NCI-H774 (cell line): Measurements from ENCODE around the gene KIR2DL4.
"Not testable (repeated sequence)": the region's sequence is repeated elsewhere in the genome, so short reads cannot be mapped to it uniquely, and the experiment has no call there.

ENCODE experiments used
- DNase-seq: peaks from one replicate; lab custom pipeline; 2025; lab: John Stamatoyannopoulos, UW

Gene KIR2DL4

DNA sequence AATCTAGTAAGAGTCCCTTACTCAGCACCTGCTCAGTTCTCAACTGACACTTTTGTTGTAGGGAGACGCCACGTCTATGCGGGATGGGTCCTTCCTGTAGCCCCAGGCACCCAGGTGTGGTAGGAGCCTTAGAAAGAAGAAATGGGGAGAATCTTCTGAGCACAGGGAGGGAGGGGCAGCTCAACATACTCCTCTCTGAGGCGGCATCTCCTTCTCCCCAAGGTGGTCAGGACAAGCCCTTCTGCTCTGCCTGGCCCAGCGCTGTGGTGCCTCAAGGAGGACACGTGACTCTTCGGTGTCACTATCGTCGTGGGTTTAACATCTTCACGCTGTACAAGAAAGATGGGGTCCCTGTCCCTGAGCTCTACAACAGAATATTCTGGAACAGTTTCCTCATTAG lies 1.2 kb downstream of the KIR2DL4 start:
- DNase-seq, result no peak

DNA sequence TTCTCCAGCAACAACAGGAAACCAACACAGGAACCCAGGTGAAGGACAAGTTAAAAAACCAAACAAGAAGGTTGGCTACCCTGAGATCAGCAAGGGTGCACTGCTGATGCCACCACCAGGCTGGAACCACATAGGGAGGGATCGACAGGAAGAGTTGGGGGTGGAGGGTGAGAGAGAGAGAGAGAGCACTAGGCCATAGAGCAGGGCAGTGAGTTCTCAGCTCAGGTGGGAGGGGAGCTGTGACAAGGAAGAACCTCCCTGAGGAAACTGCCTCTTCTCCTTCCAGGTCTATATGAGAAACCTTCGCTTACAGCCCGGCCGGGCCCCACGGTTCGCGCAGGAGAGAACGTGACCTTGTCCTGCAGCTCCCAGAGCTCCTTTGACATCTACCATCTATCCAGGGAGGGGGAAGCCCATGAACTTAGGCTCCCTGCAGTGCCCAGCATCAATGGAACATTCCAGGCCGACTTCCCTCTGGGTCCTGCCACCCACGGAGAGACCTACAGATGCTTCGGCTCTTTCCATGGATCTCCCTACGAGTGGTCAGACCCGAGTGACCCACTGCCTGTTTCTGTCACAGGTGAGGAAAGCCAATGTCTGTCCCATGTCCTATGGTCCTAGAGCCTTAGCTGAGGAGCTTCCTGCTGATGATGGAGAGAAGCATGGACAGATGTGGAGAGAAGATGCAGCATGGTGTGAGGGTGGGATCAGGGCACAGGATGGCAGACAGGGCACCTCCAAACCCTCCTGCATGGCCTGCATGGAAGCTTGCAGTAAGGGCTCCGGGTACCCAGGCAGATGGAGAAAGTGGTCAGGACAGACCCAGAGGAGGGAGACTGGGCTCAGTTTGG lies 2.5 kb downstream of the KIR2DL4 start:
- no peak for DNase-seq

DNA sequence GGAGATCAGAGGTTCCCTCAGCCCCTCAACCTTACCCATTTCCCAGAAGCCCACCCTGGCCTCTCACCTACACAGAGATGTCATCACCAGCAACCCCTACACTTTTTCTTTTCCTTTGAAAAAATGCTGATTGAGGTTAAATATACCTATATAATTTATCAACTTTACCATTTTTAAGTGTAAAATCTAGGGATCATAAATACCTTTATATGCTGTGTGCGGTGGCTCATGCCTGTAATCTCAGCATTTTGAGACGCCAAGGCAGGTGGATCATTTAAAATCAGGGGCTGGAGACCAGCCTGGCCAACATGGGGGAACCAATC lies 3.1 kb downstream of the KIR2DL4 start:
- no peak for DNase-seq

DNA sequence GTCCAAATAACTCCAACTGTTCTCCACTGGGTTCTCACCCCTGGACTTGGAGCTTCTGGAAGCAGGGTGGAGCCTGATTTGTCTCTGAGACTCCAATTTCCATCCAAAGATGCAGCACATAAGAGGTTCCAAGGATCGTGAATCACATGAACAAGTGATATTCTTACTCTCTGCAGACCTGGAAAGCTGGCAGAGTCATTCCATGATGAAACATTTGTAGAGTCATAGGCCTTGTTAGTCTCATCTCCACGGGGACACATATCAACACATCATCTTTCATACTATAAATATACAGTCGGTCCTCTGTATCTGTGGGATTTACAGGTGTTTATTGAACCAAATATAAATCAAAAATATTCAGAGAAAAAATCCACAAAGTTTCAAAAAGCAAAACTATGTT lies 11.2 kb downstream of the KIR2DL4 start:
- not testable (repeated sequence) for DNase-seq

DNA sequence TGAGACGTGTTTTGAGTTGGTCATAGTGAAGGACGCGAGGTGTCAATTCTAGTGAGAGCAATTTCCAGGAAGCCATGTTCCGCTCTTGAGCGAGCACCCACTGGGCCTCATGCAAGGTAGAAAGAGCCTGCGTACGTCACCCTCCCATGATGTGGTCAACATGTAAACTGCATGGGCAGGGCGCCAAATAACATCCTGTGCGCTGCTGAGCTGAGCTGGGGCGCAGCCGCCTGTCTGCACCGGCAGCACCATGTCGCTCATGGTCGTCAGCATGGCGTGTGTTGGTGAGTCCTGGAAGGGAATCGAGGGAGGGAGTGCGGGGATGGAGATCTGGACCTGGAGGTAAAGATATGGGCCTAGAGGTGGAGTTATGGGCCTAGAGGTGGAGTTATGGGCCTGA lies 12.8 kb downstream of the KIR2DL4 start, which contains the start of gene KIR3DL1:
KIR3DL1 (plus strand) TSS at position 218 of the 400 bp plus-strand sequence.
- not testable (repeated sequence) for DNase-seq

DNA sequence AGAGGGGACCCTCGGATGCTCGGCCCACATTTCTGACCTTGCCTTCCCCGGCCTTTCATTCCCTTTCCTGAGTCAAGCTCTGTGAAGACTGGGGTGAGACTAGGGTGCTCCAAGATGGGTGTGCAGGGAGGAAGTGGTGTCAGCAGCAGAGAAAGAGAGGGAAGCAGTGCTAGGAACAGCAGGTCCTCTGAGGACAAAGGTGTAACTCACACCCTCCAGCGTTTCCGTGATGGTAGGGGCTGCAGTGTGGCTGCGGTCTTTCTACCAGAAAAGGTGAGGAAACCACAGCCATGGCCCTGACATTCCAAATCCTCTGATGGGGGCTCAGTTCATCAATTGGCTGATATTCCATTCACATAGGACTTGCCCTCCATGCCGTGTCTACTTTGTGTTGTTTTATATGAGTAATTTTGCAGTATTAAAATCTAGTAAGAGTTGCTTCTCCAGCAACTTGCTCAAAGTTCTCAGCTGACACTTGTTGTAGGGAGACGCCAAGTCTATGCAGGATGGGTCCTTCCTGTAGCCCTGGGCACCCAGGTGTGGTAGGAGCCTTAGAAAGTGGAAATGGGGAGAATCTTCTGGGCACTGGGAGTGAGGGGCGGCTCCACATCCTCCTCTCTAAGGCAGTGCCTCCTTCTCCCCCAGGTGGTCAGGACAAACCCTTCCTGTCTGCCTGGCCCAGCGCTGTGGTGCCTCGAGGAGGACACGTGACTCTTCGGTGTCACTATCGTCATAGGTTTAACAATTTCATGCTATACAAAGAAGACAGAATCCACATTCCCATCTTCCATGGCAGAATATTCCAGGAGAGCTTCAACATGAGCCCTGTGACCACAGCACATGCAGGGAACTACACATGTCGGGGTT lies 14.5 kb downstream of the KIR2DL4 start:
- no peak for DNase-seq

DNA sequence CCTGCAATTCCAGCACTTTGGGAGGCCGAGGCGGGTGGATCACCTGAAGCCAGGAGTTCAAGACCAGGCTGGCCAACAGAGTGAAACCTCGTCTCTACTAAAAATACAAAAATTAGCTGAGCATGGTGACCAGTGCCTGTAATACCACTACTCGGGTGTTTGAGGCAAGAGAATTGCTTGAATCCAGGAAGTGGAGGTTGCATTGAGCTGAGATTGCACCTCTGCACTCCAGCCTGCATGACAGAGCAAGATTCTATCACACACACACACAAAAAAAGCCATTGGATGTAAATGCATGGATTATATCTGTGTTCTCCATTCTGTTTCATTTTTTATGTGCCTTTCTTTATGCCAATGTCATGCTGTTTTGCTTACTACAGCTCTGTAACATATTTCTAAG lies 21.0 kb downstream of the KIR2DL4 start:
- DNase-seq, result not testable (repeated sequence)

DNA sequence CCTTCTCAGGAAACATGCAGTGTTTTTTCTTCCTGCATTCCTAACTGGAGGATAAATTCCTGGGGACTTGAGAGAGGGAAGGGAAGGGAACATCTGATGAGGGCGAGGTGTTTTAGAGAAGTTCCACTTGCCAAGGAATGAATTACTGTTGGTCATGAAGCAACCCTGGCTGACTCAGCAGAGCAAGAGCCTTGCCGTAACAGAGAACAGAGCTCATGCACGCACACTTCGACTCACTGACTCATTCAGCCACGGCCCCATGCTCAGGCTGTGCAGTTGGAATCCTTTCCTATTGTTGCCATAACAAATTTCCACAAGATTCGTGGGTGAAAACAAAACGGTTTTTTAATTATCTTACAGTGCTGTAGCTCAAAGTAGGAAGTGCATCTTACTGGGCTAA lies 21.9 kb downstream of the KIR2DL4 start:
- DNase-seq, result not testable (repeated sequence)

DNA sequence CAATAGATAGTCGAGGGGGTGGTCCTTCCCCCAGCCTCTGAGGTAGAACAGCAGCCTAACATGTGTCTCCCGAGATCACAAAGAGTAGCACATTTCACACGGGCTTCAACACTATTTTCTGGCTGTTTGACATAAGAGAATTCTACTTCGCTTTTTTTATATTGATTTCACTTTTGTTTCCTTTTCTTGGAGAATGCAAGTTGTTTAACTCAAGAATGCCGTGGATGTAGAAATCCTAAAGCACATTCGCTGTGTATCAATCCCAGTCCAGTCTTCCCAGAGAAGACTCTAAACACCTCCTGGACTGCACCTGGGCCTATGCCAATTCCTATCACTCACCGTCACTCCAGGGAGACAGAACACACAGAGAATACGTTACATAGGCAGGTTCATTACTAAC lies 24.7 kb downstream of the KIR2DL4 start:
- not testable (repeated sequence) for DNase-seq

DNA sequence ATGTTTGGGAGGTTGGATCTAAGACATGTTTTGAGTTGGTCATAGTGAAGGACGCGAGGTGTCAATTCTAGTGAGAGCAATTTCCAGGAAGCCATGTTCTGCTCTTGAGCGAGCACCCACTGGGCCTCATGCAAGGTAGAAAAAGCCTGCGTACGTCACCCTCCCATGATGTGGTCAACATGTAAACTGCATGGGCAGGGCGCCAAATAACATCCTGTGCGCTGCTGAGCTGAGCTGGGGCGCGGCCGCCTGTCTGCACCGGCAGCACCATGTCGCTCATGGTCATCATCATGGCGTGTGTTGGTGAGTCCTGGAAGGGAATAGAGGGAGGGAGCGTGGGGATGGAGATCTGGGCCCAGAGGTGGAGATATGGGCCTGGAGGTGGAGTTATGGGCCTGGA lies 29.1 kb downstream of the KIR2DL4 start, which contains the start of gene KIR2DS4:
KIR2DS4 (plus strand) TSS at position 181 of the 400 bp plus-strand sequence.
- not testable (repeated sequence) for DNase-seq

DNA sequence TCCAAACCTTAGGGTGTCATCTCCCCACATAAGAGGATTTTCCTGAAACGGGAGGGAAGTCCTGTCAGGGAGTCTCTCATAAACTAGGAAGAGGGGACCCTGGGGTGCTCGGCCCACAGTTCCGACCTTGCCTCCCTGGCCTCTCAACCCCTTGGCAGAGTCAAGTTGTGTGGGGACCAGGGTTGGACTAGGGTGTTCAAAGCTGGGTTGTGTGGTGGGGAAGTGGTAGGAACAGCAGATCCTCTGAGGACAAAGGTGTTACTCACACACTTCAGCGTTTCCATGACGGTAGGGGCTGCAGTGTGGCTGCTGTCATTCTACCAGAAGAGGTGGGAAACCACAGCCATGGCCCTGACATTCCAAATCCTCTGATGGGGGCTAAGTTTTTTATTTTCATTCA lies 31.7 kb downstream of the KIR2DL4 start:
- not testable (repeated sequence) for DNase-seq

DNA sequence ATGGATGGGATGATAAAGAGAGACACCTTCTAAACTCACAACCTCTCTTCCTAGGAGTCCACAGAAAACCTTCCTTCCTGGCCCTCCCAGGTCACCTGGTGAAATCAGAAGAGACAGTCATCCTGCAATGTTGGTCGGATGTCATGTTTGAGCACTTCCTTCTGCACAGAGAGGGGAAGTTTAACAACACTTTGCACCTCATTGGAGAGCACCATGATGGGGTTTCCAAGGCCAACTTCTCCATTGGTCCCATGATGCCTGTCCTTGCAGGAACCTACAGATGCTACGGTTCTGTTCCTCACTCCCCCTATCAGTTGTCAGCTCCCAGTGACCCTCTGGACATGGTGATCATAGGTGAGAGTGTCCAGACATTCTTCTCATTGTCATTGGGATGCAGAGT lies 34.1 kb downstream of the KIR2DL4 start:
- not testable (repeated sequence) for DNase-seq

DNA sequence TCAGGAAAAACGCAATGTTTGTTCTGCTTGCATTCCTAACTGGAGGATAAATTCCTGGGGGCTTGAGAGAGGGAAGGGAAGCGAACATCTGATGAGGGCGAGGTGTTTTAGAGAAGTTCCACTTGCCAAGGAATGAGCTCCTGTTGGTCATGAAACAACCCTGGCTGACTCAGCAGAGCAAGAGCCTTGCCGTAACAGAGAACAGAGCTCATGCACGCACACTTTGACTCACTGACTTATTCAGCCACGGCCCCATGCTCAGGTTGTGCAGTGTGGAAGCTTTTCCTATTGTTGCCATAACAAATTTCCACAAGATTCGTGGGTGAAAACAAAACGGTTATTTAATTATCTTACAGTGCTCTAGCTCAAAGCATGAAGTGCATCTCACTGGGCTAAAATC lies 39.8 kb downstream of the KIR2DL4 start:
- not testable (repeated sequence) for DNase-seq

DNA sequence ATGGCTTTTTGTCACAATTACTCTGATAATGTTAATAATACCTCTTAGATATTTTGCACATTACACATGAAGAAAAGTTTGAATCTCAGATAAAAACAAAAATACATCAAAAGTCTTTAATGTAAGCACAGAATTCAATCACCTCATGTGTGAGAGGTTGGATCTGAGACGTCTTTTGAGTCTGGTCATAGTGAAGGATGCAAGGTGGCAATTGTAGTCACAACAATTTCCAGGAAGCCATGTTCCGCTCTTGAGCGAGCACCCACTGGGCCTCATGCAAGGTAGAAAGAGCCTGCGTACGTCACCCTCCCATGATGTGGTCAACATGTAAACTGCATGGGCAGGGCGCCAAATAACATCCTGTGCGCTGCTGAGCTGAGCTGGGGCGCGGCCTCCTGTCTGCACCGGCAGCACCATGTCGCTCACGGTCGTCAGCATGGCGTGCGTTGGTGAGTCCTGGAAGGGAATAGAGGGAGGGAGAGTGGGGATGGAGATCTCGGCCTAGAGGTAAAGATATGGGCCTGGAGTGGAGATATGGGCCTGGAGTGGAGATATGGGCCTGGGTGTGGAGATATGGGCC lies 46.7 kb downstream of the KIR2DL4 start, which contains the start of gene KIR3DL2:
KIR3DL2 (plus strand) TSS at position 383 of the 580 bp plus-strand sequence; CDS start at position 416, 33 bp downstream.
- not testable (repeated sequence) for DNase-seq

DNA sequence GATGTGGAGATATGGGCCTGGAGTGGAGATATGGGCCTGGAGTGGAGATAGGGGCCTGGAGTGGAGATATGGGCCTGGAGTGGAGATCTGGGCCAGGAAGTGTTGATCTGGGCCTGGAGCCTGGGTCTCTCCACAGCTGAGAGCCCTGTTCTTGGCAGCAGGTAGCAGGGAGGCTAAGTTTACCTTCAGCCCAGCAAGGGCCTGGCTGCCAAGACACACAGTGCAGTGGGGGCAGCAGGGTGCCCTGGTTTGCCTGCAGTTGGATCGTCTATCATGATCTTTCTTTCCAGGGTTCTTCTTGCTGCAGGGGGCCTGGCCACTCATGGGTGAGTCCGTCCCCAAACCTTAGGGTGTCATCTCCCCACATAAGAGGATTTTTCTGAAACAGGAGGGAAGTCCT lies 47.5 kb downstream of the KIR2DL4 start:
- no peak for DNase-seq

DNA sequence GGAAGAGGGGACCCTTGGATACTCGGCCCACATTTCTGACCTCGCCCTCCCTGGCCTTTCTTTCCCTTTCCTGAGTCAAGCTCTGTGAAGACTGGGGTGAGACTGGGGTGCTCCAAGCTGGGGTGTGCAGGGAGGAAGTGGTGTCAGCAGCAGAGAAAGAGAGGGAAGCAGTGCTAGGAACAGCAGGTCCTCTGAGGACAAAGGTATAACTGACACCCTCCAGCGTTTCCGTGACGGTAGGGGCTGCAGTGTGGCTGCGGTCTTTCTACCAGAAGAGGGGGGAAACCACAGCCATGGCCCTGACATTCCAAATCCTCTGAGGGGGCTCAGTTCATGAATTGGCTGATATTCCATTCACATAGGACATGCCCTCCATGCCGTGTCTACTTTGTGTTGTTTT lies 47.9 kb downstream of the KIR2DL4 start:
- DNase-seq, result no peak

DNA sequence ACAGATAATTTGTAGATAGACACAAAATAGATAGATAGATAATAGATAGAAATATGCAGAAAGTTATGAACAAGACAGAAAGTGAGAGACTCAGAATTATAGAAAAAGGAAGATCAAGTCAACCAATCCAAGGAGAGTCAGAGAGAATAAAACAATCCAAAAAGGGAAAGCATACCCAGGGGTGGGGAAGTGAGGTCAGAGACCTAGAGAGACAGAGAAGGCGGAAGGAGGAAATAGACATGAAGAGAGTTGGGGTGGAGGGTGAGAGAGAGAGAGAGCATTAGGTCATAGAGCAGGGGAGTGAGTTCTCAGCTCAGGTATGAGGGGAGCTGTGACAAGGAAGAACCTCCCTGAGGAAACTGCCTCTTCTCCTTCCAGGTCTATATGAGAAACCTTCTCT lies 51.8 kb downstream of the KIR2DL4 start:
- not testable (repeated sequence) for DNase-seq

DNA sequence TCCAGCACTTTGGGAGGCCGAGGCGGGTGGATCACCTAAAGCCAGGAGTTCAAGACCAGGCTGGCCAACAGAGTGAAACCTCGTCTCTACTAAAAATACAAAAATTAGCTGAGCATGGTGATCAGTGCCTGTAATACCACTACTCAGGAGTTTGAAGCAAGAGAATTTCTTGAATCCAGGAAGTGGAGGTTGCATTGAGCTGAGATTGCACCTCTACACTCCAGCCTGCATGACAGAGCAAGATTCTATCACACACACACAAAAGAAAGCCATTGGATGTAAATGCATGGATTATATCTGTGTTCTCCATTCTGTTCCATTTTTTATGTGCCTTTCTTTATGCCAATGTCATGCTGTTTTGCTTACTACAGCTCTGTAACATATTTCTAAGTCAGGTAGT lies 55.1 kb downstream of the KIR2DL4 start:
- not testable (repeated sequence) for DNase-seq

DNA sequence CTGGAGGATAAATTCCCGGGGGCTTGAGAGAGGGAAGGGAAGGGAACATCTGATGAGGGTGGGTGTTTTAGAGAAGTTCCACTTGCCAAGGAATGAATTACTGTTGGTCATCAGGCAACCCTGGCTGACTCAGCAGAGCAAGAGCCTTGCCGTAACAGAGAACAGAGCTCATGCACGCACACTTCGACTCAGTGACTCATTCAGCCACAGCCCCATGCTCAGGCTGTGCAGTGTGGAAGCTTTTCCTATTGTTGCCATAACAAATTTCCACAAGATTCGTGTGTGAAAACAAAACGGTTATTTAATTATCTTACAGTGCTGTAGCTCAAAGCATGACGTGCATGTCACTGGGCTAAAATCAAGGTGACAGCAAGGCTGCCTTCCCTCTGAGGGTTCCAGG lies 56.0 kb downstream of the KIR2DL4 start:
- DNase-seq, result not testable (repeated sequence)

DNA sequence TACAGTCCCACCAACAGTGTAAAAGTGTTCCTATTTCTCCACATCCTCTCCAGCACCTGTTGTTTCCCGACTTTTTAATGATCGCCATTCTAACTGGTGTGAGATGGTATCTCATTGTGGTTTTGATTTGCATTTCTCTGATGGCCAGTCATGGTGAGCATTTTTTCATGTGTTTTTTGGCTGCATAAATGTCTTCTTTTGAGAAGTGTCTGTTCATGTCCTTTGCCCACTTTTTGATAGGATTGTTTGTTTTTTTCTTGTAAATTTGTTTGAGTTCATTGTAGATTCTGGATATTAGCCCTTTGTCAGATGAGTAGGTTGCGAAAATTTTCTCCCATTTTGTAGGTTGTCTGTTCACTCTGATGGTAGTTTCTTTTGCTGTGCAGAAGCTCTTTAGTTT lies 60.0 kb downstream of the KIR2DL4 start:
- DNase-seq, result not testable (repeated sequence)
